ACC112 (cell line): ENCODE measurements around the gene SARDH.

Experiments
- H2AFZ ChIP-seq: fragments of 200-600 bp; sonication (generic); one replicate; pipeline ENCODE4 v1.6.0; 2017; ENCODE audit warnings: antibody characterized with exemption, low read length; ENCODE audit not compliant: unreplicated experiment
- H3K27ac ChIP-seq: fragments of 200-600 bp; sonication (generic); 2 replicates; pipeline ENCODE4 v1.5.1; 2014; ENCODE audit warnings: low read depth, mild to moderate bottlenecking, antibody characterized with exemption, low read length, moderate library complexity
- H3K27me3 ChIP-seq: fragments of 200-600 bp; sonication (generic); 2 replicates; pipeline ENCODE4 v1.6.1; 2014; ENCODE audit warnings: mild to moderate bottlenecking, antibody characterized with exemption, low read length, moderate library complexity, mixed read lengths; ENCODE audit not compliant: insufficient read depth
- H3K36me3 ChIP-seq: fragments of 200-600 bp; sonication (generic); 2 replicates; pipeline ENCODE4 v1.6.1; 2016; ENCODE audit warnings: mild to moderate bottlenecking, antibody characterized with exemption, low read length, moderate library complexity, mixed read lengths; ENCODE audit not compliant: insufficient read depth
- H3K4me1 ChIP-seq: fragments of 200-600 bp; sonication (generic); one replicate; pipeline ENCODE4 v1.6.1; 2016; ENCODE audit warnings: low read length, mixed read lengths; ENCODE audit not compliant: insufficient read depth, unreplicated experiment, control insufficient read depth
- H3K4me3 ChIP-seq: fragments of 200-600 bp; sonication (generic); 2 replicates; pipeline ENCODE4 v1.5.1; 2014; ENCODE audit warnings: mild to moderate bottlenecking, low read depth, low read length
- H3K79me2 ChIP-seq: fragments of 200-600 bp; sonication (generic); one replicate; pipeline ENCODE4 v1.6.0; 2016; ENCODE audit warnings: low read length; ENCODE audit not compliant: control insufficient read depth, unreplicated experiment, insufficient read depth

The SARDH gene

DNA sequence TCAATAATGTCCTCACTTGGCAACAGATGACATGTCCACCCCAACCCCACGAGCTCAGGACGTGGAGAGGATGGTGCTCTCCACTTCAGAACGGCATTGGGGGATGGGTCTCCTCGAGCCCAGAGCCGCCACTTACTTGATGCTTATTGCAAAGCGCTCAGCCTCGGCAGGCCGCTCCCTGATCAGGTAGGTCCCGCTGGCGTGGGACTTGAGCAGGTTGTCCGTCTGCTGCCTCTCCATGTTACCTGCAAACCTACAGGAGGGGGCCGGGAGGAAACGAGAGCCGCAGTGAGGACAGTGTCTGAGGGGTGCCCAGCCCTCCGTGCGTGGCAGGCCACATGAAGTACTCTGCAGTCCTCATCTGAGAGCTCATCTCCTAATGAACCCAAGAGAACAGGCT, 36.6 kb upstream of the SARDH start:
- Histone ChIP-seq H3K36me3 (peaks cover 46% of the 10 kb centered on the region), H3K27ac (no peak overlapping the region), H2AFZ (no peak overlapping the region), H3K4me3 (no peak overlapping the region), H3K4me1 (no peaks in the 10 kb centered on the region), H3K79me2 (no peaks in the 10 kb centered on the region), H3K27me3 (no peaks in the 10 kb centered on the region)

GRCh38 chr9:133773889-133774655, 35.9 kb upstream of the SARDH start:
- Histone ChIP-seq H3K27ac (no peak overlapping the region), H2AFZ (no peak overlapping the region), H3K4me1 (no peaks in the 10 kb centered on the region), H3K4me3 (no peak overlapping the region), H3K27me3 (no peaks in the 10 kb centered on the region), H3K79me2 (no peaks in the 10 kb centered on the region), H3K36me3 (peaks cover 47% of the 10 kb centered on the region)

DNA sequence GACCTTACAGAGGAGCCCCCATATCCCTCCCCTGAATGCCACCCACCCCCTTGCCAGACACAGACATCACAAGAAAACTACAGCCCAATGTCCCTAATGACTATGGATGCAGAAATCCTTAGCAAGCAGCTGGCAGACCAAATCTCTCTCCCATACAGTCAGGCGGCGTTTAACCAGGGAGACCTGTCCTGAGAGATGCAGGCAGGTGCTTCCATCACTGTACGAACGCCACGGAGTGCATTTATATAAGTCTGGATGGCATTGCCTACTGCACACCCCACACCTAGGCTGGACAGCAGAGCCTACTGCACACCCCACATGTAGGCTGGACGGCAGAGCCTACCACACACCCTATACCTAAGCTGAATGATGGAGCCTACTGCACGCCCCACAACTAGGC, 34.4 kb upstream of the SARDH start:
- no peaks in the 10 kb centered on the region for H3K27me3 ChIP-seq
- H3K4me3 ChIP-seq = no peak overlapping the region
- H3K27ac ChIP-seq = no peak overlapping the region
- no peaks in the 10 kb centered on the region for H3K79me2 ChIP-seq
- H3K4me1 ChIP-seq = no peaks in the 10 kb centered on the region
- H3K36me3 ChIP-seq = peaks cover 61% of the 10 kb centered on the region
- H2AFZ ChIP-seq = no peak overlapping the region

- peaks cover 64% of the 10 kb centered on the region for H3K36me3 ChIP-seq
- H3K27me3 ChIP-seq = no peaks in the 10 kb centered on the region
- H3K4me3 ChIP-seq = no peak overlapping the region
- H3K4me1 ChIP-seq = no peaks in the 10 kb centered on the region
- no peak overlapping the region for H2AFZ ChIP-seq
- H3K79me2 ChIP-seq = no peaks in the 10 kb centered on the region
- H3K27ac ChIP-seq = no peak overlapping the region
Observed at GRCh38 chr9:133771486-133772482, 33.6 kb upstream of the SARDH start.

GRCh38 chr9:133770076-133770777, 32.1 kb upstream of the SARDH start:
- Histone ChIP-seq H3K79me2 (no peaks in the 10 kb centered on the region), H3K4me3 (no peak overlapping the region), H3K27ac (no peak overlapping the region), H3K27me3 (no peaks in the 10 kb centered on the region), H2AFZ (no peak overlapping the region), H3K4me1 (no peaks in the 10 kb centered on the region), H3K36me3 (peaks cover 58% of the 10 kb centered on the region)

DNA sequence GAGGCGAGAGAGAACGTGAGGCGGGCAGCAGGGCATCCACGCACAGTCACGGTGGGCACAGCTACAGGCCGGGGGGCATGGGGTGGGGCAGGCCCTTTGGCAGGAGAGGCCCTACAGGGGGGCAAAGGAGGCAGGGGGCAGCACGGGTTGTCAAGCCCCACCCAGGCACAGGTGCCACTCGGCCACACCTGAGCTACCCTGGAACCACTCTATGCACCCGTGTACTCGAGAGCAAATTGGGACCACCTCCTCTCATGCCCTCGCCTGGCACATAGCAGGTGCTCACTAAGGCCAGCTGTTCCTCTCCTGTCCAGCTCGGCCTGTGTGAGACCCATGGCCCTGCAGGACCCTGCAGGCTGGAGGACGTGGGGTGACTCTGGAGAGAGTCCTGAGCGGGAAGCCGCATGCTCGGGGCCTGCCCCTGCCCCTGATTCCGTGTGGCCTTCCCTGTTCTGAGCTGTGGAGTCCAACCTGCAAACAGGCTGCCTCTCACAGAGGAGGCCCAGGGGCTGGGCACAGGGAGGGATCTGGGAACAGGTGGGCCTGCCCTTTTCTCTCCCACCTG, 31.4 kb upstream of the SARDH start:
- H3K36me3 ChIP-seq = peaks cover 58% of the 10 kb centered on the region

GRCh38 chr9:133768859-133769510, 30.8 kb upstream of the SARDH start:
- Histone ChIP-seq H3K36me3 (peaks cover 56% of the 10 kb centered on the region), H3K4me1 (no peaks in the 10 kb centered on the region), H2AFZ (no peak overlapping the region), H3K79me2 (no peaks in the 10 kb centered on the region), H3K27me3 (no peaks in the 10 kb centered on the region), H3K27ac (no peak overlapping the region), H3K4me3 (no peak overlapping the region)

More for the DNA sequence above, 31.4 kb upstream of the SARDH start:
- Histone ChIP-seq H3K27ac (no peak overlapping the region), H3K4me1 (no peaks in the 10 kb centered on the region), H3K79me2 (no peaks in the 10 kb centered on the region), H3K27me3 (no peaks in the 10 kb centered on the region), H3K4me3 (no peak overlapping the region), H2AFZ (no peak overlapping the region)

GRCh38 chr9:133768371-133768858, 30.3 kb upstream of the SARDH start:
- H3K27me3 ChIP-seq = no peaks in the 10 kb centered on the region
- no peak overlapping the region for H2AFZ ChIP-seq
- H3K36me3 ChIP-seq = peaks cover 53% of the 10 kb centered on the region
- H3K4me3 ChIP-seq = no peak overlapping the region
- peaks cover 2% of the 10 kb centered on the region for H3K4me1 ChIP-seq
- H3K79me2 ChIP-seq = no peaks in the 10 kb centered on the region
- H3K27ac ChIP-seq = no peak overlapping the region

- Histone ChIP-seq H3K79me2 (no peaks in the 10 kb centered on the region), H3K4me3 (no peak overlapping the region), H3K27ac (no peak overlapping the region), H2AFZ (no peak overlapping the region), H3K4me1 (peaks cover 2% of the 10 kb centered on the region), H3K27me3 (no peaks in the 10 kb centered on the region), H3K36me3 (peaks cover 50% of the 10 kb centered on the region)
Observed at GRCh38 chr9:133767625-133768024, 29.5 kb upstream of the SARDH start.

- Histone ChIP-seq H3K4me1 (peaks cover 2% of the 10 kb centered on the region), H3K4me3 (no peak overlapping the region), H2AFZ (no peak overlapping the region), H3K36me3 (peaks cover 50% of the 10 kb centered on the region), H3K27ac (no peak overlapping the region), H3K27me3 (no peaks in the 10 kb centered on the region), H3K79me2 (no peaks in the 10 kb centered on the region)
Observed at GRCh38 chr9:133767008-133767407, 28.9 kb upstream of the SARDH start.
